ENCODE data around the gene ATXN7L3. TPM values are rescaled to one million over a fixed set of nuclear protein-coding genes. Genes with fewer than 3 reads are reported as not detected.

The ATXN7L3 gene
- total and polyA plus RNA-seq, 7 donors = 20.4 to 42.6 (median 35.1) TPM

- no peak overlapping the region for H3K27ac ChIP-seq
Measured at GRCh38 chr17:44236444-44236991, 36.8 kb upstream of the ATXN7L3 start.

GRCh38 chr17:44235583-44235936 lies 35.9 kb upstream of the ATXN7L3 start:
- ATAC-seq (no peak), DNase-seq (no peak)
- no peak overlapping the region for H3K4me3 ChIP-seq
- no peaks in the 10 kb centered on the region for H3K27me3 ChIP-seq (ENCODE audit: insufficient read depth in 3 of 3, low read length in 2 of 3)
- no peak overlapping the region for H3K27ac ChIP-seq
- no peak for TF ChIP-seq CTCF (IDR thresholded peaks at IDR 0.05)
- intact Hi-C loops (cut with DNase I) = no loop called here
- H3K4me1 ChIP-seq = no peaks in the 10 kb centered on the region
- H3K9me3 ChIP-seq = no peaks in the 10 kb centered on the region
- H3K36me3 ChIP-seq (ENCODE audit: insufficient read depth in 1 of 2, low read depth in 1 of 2) = no peaks in the 10 kb centered on the region
- 84 to 95% (median 95%) methylated on average over 5 of the region's 5 CpGs for WGBS, 3 donors

More at GRCh38 chr17:44236444-44236991, 36.8 kb upstream of the ATXN7L3 start:
- Histone ChIP-seq H3K4me1 (no peaks in the 10 kb centered on the region), H3K36me3 (ENCODE audit: insufficient read depth in 1 of 2, low read depth in 1 of 2) (no peaks in the 10 kb centered on the region), H3K9me3 (no peaks in the 10 kb centered on the region), H3K27me3 (ENCODE audit: insufficient read depth in 3 of 3, low read length in 2 of 3) (no peaks in the 10 kb centered on the region), H3K4me3 (no peak overlapping the region)
- TF ChIP-seq CTCF (IDR thresholded peaks at IDR 0.05) = no peak
- WGBS, 3 donors = 77 to 83% (median 82%) methylated on average over 5 of the region's 5 CpGs
- intact Hi-C loops (cut with DNase I) = no loop called here
- DNase-seq (no peak), ATAC-seq (no peak)

- DNase-seq (no peak), ATAC-seq (no peak)
- WGBS, 3 donors = 85 to 93% (median 86%) methylated on average over 5 of the region's 5 CpGs
- Histone ChIP-seq H3K27ac (no peak overlapping the region), H3K4me1 (no peaks in the 10 kb centered on the region), H3K27me3 (ENCODE audit: insufficient read depth in 3 of 3, low read length in 2 of 3) (no peaks in the 10 kb centered on the region), H3K36me3 (ENCODE audit: insufficient read depth in 1 of 2, low read depth in 1 of 2) (no peaks in the 10 kb centered on the region), H3K4me3 (no peak overlapping the region), H3K9me3 (no peaks in the 10 kb centered on the region)
- no peak for TF ChIP-seq CTCF (IDR thresholded peaks at IDR 0.05)
- intact Hi-C loops (cut with DNase I) = loop anchor here in 1 of 2 donors (5.0 kb wide), 1 partner anchor 49 kb away; no protein-coding TSS in a partner anchor
Measured at GRCh38 chr17:44233582-44233981, 33.9 kb upstream of the ATXN7L3 start.

- Histone ChIP-seq H3K9me3 (no peaks in the 10 kb centered on the region), H3K36me3 (ENCODE audit: insufficient read depth in 1 of 2, low read depth in 1 of 2) (no peaks in the 10 kb centered on the region), H3K27ac (no peak overlapping the region), H3K4me1 (no peaks in the 10 kb centered on the region), H3K27me3 (ENCODE audit: insufficient read depth in 3 of 3, low read length in 2 of 3) (no peaks in the 10 kb centered on the region), H3K4me3 (no peak overlapping the region)
- intact Hi-C loops (cut with DNase I) = loop anchor here in 1 of 2 donors (5.0 kb wide), 1 partner anchor 50 kb away; no protein-coding TSS in a partner anchor
- TF ChIP-seq CTCF (IDR thresholded peaks at IDR 0.05) = no peak
- WGBS, 3 donors = 90 to 94% (median 91%) methylated on average over 7 of the region's 7 CpGs
- DNase-seq (no peak), ATAC-seq (no peak)
Measured at GRCh38 chr17:44232061-44232460, 32.4 kb upstream of the ATXN7L3 start.

GRCh38 chr17:44230140-44230539 lies 30.5 kb upstream of the ATXN7L3 start:
- no peak overlapping the region for H3K4me3 ChIP-seq
- no peaks in the 10 kb centered on the region for H3K36me3 ChIP-seq (ENCODE audit: insufficient read depth in 1 of 2, low read depth in 1 of 2)
- WGBS, 3 donors = 66 to 75% (median 70%) methylated on average over 9 of the region's 9 CpGs
- no peak for ATAC-seq
- H3K27me3 ChIP-seq (ENCODE audit: insufficient read depth in 3 of 3, low read length in 2 of 3) = no peaks in the 10 kb centered on the region
- intact Hi-C loops (cut with DNase I) = loop anchor here in 1 of 2 donors (5.0 kb wide), 1 partner anchor 52 kb away; no protein-coding TSS in a partner anchor
- H3K4me1 ChIP-seq = no peaks in the 10 kb centered on the region
- no peaks in the 10 kb centered on the region for H3K9me3 ChIP-seq
- no peak for DNase-seq
- TF ChIP-seq CTCF (IDR thresholded peaks at IDR 0.05) = no peak
- H3K27ac ChIP-seq = no peak overlapping the region

Data from psoas muscle (tissue), 8 donors.